NCI-H1092 treated with DMSO at 0.1 percent for 48 hours (cell line): ENCODE results near the gene MAD1L1.

Experiments
- DNase-seq: peaks from one replicate; lab custom pipeline; 2025; lab: John Stamatoyannopoulos, UW

MAD1L1 gene

DNA sequence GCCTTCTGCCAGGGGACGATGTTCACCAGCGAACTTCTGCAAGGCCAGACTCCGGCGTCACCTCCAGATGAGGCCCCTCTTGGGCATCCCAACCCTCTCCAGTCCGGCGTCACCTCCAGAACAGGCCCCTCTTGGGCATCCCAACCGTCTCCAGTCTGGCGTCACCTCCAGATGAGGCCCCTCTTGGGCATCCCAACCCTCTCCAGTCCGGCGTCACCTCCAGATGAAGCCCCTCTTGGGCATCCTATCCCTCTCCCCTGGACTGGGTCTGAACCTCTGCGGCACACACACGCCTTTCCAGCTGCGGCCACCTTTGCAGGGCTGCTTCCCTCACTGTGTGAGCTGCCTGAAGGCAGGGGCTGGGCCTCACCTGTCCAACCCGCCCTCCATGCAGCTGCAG is 321.2 kb downstream of the MAD1L1 start:
- DNase-seq: no peak

DNA sequence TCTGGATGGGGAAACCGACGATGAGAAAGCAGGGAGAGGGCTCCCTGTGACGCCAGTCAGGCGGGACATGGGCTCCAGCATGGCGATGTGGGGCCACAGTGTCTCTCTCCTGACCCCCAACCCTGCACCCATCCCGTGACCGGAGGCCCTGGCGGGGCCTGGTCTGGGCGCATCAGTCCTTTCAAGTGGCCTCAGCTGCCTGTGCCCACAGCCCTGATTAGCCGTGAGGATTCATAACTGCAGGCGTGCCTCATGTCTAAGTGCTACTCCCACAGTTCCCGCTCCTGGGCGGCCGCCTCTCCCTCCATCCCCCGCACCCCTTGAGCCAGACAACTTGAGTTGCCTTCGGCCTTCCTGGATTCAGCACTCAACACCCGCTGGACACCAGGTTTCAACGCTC is 321.9 kb downstream of the MAD1L1 start:
- DNase-seq: no peak

DNA sequence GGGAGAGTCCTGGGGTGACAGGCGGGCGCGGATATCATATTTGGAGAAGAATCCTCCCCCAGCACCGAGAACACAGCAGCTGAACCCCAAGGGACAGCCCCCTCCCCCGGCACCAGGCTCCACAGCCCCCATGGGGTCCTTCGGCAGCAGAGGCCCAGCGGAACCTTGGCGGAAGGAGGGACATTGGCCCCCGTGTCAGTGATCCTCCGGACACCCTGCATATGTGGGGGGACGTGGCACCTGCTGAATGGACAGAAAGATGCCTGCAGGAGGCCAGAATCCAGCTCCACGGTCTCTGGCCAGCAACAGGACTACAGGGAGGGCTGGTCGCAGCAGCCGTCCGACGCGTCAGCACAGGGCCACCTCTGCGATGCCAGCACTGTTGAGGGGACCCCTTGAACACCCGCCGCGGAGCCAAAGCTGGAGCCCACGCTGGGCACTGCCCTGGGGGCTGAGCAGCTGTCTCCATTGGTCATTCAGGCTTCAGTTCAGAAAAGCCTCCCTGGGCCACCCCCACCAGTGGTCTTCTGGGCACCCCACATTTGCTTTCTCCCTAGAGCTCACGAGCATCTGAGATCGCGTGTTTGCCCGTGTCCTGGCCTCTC is 322.6 kb downstream of the MAD1L1 start:
- DNase-seq: no peak

DNA sequence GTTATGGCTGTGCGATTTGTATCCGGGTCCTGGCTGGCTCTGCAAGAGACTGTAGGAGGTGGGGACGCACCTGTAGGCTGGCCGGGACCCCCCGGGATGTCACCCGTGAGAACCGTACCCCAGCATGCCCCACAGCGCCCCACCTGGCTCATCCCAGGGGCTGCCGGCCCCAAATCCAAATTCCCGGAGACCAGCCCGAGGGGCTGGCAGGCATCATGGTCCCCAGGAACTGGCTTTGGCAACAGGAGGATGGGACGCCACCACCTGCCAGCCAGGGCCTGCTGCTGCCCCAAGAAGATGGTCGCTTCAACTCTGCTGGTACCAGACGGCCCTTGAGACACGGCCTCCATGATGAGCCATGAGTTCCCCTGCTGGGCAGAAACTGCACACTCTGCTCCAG is 323.3 kb downstream of the MAD1L1 start:
- no peak for DNase-seq

DNA sequence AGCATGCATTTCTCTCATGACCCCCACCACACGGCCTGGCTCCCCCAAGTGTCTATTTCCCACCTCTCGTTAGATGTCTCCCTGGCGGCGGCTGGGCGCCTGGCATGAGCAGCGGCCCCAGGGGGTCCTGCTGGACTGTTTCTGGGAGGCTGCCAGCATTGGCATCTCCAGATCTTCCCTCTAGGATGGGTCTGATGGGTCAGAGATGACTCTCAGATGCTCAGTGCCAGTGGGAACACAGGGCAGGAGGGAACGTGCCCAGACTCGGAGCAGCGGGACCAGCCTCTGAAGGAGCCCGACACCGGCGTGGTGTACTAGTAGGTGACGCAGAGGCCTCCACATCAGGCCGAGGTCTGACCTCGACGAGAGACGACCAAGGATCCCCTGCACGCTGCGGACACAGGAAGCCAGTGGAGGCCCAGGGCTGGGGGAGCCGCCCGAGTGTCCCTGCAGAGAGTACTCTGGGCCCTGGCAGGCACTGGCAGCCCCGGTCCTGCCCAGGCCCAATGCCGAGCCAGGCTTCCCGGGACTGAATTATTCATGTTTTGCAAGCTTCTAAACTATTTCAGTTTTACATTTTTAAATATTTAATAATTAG is 323.8 kb downstream of the MAD1L1 start:
- no peak for DNase-seq

DNA sequence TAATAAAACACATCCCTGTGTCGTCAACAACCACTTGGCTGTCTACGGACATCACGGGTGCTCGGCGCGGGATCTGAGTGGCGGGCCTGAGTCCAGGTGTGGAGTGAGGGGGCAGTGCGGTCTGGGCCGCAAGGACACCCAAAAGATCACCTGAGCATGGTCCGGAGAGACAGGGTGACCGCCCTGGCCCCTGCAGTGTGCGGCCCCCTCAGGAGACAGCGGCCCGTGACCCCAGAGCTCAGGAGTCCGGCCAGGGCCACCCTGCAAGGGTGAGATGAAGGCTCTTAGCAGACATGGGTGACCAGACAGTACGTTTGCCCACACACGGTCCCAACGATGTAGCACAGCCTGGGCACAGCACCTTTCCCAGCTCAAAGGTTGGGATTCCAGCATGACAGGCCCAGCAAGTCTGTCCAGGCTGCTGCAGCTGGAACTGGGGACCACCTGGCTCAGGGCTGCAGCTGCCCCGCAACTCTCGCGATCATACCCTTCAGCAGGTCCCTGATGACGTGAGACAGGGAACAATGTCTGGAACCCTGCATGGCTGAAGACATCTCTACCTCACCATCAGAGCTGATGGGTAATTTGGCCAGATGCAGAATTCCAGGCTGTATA is 324.9 kb downstream of the MAD1L1 start:
- DNase-seq: no peak

DNA sequence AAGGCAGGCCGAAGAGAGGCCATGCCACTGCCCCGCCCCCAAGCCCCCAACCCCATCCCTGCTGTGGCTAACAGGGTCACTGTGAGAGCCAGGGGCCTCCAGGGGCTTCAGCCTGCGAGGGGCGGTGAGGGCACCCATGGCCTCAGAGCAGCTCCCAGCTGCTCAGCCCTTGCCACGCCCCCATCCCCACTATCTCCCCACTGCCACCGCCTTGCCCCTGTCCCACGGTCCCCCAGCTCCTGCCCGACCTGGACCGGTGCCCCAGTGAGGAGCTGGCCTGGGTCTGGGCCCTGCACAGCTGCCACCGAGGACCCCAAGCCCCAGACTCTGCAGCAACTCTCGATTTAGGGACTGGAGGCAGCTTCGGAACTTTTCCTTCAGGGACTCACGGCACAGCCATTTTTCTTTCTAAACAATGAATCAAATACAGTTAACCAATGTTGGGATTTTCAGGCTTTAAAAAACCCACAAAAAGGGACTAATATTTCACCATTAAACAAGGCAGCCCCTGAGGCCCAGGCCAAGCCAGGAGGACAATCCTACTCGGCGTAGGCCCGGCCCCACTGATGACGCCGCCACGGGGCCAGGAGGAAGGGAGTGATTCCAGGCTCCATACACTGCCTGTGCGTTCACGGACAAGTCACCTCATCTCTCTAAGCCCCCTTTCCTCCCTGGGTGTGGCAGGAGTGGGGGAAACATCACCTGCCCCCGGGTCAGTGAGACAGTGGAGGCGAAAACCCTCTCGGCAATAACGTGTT is 325.6 kb downstream of the MAD1L1 start:
- no peak for DNase-seq

DNA sequence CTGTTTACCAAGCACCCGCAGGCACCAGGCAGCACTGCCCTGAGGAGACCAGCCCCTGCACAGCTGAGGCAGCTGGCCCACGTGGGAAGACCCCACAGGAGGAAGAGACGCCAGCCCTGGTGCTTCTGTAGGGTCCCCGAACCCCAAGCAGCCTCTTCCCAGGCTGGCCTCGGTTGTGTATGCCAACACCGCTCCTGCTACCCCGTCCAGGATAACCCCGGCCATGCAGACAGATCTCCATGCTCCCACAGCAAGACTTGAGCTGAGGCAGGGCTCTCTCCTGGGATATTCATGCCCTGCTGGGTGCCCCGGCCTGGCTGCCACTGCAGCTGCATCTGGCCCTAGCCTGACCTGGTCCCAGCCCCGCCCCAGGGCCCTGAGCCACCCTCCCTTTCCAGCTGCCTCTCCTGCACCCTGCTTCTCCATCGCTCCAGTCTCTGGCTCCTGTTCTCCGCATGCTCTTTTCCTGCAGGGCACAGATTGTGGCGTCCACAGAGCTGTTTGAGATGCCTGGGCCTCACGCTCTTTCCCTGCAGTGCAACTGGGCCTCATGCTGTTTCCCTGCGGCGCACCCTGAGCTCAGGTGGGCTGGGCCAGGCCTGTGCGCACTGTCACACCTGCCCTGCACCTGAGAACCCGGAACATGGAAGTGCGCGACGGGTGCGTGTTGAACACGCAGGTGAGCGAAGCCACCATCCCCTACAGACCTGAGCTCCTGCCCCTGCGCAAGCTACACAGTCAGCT is 326.5 kb downstream of the MAD1L1 start:
- no peak for DNase-seq

DNA sequence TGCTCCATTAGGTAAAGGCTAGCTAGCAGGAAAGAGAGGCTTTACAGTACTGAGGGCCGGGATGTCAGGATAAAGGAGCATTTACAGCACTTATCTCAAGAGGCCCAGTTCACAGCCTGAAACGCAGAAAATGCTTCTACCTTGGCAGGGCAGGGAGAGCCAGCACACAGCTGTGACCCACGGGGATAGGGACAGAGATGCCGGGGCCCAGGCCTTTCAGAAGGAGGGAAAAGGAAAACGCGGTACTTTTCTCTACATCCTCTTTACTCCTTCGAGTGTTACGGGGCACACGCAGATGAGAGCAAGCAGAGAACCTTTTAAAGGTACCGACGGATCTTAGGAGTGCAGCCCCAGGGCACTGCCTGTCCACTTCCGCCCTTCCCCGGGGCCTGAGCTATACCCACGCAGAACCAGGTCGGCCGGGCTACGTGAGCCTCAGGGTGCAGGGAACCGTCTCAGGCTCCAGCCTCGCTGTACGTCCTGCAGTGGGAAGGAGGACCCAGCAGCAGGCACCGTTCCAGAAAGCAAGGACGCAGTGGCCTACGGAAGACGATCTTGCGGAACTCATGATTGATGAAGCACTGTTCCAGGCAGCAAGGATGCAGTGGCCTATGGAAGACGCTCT is 330.4 kb downstream of the MAD1L1 start:
- DNase-seq: no peak

DNA sequence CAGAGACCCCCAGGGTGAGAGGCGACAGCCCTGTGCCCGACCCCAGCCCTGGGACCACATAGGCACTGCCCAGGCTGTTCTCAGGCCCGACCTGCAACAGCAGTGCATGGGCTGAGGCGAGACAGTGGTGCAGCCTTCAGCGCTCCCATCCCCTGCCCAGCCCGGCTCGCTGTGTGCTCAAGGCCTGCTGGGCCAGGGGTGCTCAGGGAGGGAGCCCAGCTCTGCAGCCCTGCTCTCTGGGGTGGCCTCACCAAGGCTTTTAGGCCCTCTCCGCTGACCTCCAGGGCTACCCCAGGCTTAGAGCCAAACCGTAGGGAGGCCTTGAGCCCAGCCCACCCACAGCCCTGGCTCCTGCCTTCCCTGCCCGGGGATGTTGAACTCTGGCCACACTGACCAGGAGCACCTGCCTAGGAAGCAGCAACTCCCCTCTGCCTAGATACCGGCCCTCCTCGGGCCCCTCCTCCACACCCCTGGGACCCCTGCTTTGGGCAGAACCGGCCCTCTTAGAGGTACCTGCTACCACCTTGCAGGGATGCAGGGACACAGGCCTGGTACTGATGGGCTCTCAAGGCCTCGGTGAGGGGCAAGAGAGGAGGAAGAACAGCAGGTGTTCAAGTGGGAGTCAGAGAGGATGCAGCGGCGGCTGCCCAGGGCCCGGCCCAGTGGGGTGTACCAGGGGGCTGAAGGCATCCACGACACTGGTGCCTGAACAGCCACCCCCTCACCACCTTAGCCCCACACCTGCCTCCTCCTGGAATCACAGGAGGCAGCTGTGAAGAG is 331.1 kb downstream of the MAD1L1 start:
- no peak for DNase-seq

DNA sequence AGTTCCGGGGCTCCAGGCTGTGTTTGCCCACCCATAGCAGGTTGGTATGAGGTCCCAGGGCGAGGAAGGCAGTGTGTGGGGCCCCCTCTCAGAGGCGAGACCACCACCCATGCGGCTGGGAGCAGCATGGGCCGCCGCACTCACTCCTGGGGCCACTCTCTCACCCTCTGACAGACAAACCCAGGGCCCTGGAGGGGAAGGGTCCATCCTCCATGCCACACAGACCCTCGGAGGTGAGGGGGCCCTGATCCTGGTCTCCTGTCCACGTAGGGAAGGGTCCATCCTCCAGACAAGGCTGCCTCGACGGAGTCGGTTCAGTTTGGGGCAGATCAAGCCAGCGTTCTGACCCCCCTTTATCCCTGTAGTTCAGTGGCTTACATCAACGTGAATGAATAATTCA is 331.9 kb downstream of the MAD1L1 start:
- DNase-seq: no peak

DNA sequence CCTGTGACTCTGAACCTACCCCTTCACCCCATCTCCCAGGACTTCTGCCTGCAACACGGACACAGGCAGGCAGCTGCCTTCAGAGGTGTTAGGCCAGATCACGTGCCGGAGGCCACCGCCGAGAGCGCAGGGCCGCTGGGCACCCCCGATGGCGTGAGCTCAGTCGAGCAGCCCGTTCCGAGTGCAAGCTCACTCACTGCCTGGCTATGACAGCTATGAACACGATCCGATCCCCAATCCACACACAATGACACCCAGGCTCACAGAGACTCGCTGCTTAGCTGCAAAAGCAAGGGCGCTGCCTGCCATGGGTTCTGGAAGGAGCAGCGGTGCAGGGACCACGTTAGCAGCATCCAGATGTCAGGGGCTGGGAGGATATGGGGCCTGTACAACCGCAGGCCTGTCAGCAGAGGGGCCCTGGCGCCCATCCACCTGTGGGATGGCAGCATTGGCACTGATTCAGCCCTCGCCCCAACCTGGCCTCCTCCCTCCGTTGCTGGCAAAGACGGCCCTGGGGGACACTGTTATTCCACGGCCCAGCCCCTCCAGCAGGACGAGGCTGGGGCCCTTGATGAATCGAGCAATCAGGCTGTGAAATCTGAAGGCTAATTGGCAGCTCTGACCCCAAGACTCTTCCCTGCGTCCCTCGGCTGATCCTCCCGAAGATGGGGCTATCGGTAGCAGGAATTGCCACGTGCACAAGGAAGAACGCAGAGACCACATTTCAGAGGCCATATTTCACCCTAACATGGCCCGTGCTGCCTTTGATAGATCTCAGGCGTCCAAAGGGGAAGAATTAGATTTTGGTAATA is 332.6 kb downstream of the MAD1L1 start:
- no peak for DNase-seq

DNA sequence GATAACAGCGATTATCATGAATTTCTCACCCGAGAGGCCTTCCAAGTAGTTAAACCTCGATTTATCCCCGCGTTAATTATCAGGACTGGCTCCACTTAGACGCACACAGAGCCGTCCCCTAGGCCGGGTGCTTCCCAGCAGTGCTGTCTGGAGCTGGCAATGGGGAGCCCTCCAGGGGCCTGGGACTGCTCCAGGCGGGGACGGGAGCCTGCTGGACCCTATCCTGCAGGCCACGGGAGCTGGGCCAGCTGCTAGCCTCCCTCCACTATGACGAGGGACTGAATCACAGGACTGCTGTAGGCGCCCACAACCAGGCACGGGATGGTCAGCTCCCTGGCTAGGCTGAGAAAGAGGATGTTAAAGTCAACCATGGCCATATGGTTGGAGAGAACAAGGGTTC is 333.5 kb downstream of the MAD1L1 start:
- no peak for DNase-seq

DNA sequence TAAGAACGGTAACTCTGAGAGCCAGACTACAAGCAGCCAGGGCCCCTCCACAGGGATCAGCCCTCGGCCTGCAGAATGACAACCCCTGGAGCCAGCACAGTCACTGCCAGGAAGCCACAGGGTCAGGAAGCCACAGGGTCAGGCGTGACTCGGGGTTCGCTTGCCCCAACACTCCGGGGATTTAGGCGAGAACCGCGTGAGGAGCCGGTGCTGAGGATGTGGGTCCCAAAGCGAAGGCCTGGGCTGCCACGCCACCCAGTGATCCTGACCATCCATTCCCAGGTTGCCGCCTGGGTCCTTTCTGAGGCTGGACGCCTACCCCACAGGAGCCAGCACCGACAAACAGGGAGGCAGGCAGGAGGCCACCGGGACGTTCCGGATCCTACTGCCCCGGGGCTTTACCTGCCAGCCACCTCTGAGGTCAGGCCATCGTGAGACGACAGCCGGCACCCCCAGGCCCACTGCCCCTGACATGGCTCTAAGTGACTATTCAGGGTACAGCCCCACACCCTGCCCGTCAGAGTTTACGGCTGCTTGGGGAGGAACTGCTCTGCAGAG is 334.0 kb downstream of the MAD1L1 start:
- no peak for DNase-seq

DNA sequence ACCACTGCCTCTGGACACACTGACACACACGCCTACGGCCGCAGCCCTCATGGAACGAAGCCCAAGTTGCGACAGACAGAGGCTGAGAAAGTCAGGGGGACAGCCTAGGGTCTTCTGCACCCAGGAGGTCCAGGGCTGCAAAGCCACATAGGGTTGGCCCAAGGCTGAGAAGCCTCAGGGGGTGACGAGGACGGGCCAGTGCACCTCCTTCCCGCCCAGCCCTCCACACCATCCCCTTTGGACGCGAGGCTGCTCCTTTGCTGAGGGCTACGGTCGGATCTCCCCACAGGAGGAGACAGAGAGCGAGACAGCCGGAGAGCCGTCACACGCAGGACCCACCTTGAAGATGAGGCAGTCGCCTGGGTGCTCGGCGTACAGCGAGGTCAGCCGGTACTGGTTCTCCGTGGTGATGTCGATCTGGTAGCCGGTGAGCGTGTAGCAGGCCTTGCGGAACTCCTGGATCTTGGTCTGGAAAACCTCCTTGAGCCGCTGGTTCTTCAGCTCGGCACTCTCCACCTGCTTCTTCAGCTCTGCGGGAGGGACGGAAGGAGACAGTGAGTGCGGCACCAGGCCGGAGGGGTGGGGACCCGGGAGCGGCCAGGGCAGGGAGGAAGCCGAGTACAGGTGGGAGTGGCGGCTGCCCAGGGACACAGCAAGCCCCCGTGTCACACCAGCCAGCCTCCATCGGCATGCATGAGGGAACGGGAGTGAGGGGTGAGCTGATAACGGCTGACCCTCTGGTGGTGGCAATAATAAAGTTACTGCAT is 334.7 kb downstream of the MAD1L1 start:
- no peak for DNase-seq

DNA sequence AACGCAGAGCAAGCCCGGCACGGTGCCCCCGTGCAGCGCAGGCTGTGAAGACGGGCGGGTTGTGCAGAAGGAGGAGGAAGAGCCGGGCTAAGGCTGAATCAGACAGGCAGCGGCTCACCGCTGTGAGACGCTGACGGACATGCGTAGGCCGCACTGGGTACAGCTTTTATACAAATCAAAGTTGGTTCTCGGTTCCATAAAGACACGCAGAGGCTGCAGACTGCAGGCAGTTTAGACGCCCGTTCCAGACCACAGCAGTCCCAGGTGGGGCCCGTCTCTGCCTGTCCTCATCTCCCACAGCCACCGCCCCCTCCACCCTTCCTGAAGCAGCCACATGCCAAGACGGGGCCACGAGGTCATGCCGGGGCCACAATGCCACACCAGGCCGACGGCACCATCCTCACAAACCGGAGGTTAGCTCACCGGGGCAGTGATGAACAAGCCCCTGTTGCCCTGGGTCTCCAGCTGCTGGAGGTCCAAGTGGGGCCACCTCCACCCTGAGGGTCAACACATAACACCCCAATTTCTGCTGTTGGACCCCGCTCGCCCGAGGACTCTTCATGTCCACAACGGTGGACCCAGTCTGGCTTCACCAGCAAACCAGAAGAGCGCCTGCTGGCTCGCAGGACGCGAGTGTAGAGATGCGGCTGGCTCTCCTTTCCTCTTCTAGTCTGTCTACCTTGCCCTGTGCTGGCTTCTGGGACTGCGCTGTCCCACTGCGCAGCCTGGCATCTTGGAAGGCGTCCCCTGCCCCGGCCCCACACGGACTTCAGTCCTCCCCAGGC is 335.5 kb downstream of the MAD1L1 start:
- no peak for DNase-seq

DNA sequence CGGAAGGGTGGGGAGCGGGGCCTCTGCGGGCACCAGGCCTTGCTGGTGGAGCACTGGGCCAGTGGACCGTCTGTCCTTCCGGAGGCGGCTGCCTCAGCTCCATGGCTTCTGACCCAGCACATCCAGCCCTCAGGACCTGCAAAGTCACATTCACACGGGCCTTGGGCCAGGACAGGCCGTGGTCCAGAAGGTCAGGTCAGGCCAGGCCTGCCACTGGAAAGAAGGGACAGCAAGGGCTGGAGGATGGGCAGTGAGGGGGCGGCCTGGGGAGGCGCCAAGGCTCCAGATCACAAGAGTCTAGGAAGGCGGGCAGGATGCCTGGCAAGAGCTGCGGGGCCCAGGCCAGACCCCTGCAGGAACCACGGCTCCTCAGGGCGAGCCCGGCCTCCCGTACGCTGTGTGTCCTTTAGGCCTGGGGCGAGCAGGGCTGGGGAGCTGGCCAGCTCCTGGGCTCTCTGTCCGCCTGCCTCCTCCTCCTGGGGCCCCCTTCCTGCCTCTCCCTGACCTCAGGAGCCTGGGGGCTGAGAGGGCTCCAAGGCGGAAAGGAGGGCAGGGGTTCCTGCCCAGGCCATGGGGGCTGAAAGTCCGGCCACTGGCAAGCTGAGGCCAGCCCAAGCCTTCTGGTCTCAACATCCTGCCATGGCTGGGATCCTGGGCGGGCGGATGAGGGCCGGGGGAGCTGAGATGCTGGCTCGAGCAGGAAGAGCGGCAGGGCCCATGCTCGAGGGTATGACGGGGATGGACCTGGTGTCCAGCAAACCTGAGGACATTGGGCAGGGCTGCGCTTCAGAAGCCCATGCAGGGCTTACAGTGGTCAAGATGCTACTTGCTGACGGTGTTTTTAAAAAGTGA is 336.9 kb downstream of the MAD1L1 start:
- DNase-seq: no peak
